NB4 (cell line): ENCODE results near the gene TERT.

ENCODE experiments used
- MYC ChIP-seq: IDR thresholded peaks from 2 replicates; pipeline ENCODE4 v1.6.1; 2011; ENCODE audit warnings: low read depth, low read length
- POLR2A ChIP-seq: IDR thresholded peaks from 2 replicates; pipeline ENCODE4 v1.6.1; 2011; ENCODE audit warnings: mild to moderate bottlenecking; ENCODE audit not compliant: insufficient read length; ENCODE audit errors: extremely low read depth
- TF ChIP-seq, protein P1 (sequence below): IDR thresholded peaks from one replicate; pipeline ENCODE4 v1.5.1; 2012; ENCODE audit warnings: low read depth, low read length

DNA sequence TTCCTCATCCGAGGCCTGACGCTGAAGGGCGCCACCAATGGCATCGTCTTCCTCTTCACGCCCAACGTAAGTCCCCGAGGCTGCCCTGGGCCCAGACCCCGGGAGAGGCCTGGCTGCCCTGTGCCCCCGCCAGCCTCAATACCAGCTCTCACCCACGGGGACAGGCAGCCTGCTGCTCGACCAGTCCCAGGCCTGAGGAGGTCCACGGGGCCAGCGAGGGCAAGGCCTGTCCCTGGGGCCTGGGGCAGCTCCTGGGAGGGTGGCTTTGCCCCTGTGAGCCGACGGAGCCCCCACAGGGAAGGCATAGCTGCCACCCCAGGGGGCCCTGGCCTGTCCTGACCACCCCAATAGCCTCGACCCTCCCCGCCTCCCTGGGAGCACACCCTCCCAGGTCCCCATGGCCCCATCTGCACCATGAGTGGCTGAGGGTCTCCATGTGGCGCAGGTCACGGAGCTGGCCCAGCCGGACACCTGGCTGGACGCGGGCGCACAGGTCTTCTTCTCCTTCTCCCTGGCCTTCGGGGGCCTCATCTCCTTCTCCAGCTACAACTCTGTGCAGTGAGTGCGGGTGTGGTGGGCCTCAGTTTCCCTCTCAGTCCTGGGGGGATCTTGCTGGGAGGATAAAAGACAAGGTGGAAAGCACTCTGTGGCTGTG, 81.2 kb downstream of the TERT start:
- TF ChIP-seq POLR2A (no peak), MYC (no peak)
- TF ChIP-seq, protein P1, sequence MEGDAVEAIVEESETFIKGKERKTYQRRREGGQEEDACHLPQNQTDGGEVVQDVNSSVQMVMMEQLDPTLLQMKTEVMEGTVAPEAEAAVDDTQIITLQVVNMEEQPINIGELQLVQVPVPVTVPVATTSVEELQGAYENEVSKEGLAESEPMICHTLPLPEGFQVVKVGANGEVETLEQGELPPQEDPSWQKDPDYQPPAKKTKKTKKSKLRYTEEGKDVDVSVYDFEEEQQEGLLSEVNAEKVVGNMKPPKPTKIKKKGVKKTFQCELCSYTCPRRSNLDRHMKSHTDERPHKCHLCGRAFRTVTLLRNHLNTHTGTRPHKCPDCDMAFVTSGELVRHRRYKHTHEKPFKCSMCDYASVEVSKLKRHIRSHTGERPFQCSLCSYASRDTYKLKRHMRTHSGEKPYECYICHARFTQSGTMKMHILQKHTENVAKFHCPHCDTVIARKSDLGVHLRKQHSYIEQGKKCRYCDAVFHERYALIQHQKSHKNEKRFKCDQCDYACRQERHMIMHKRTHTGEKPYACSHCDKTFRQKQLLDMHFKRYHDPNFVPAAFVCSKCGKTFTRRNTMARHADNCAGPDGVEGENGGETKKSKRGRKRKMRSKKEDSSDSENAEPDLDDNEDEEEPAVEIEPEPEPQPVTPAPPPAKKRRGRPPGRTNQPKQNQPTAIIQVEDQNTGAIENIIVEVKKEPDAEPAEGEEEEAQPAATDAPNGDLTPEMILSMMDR = no peak
